GM18517 (cell line): ENCODE measurements around the gene ATP8A1.
"Not testable (repeated sequence)": the region's sequence is repeated elsewhere in the genome, so short reads cannot be mapped to it uniquely, and the experiment has no call there.

Experiments
- ATAC-seq: cut with Tn5 transposase; IDR thresholded peaks from one replicate; pipeline ENCODE4 v1.9.1; 2021; ENCODE audit warnings: mild to moderate bottlenecking, moderate library complexity; ENCODE audit not compliant: unreplicated experiment

The ATP8A1 gene

GRCh38 chr4:42377497-42377896 lies 279.4 kb downstream of the ATP8A1 start:
- ATAC-seq, result no peak

GRCh38 chr4:42372303-42372702 lies 284.6 kb downstream of the ATP8A1 start:
- not testable (repeated sequence) for ATAC-seq

GRCh38 chr4:42371305-42372252 lies 285.3 kb downstream of the ATP8A1 start:
- ATAC-seq, result peak; percentile 75

- no peak for ATAC-seq
These were observed 287.4 kb downstream of the ATP8A1 start for GRCh38 chr4:42369489-42369888.

GRCh38 chr4:42366959-42367358 lies 289.9 kb downstream of the ATP8A1 start:
- ATAC-seq, result no peak

GRCh38 chr4:42364266-42365053 lies 292.4 kb downstream of the ATP8A1 start:
- ATAC-seq, result no peak

- ATAC-seq, result no peak
These were observed 293.3 kb downstream of the ATP8A1 start for GRCh38 chr4:42363614-42364013.

- no peak for ATAC-seq
These were observed 294.3 kb downstream of the ATP8A1 start for GRCh38 chr4:42362591-42362990.

- ATAC-seq, result no peak
These were observed 295.4 kb downstream of the ATP8A1 start for GRCh38 chr4:42361456-42361855.

GRCh38 chr4:42360256-42360669 lies 296.6 kb downstream of the ATP8A1 start:
- no peak for ATAC-seq

- ATAC-seq, result no peak
These were observed 297.2 kb downstream of the ATP8A1 start for GRCh38 chr4:42359711-42360110.
